DMS153 treated with DMSO at 0.1 percent for 48 hours (cell line): Measurements from ENCODE around the gene KLKB1.
A peak's percentile ranks its signal among the peaks of the same experiment; 100 is the strongest.

Source experiments
- DNase-seq: peaks from one replicate; lab custom pipeline; 2025; ENCODE audit not compliant: unreplicated experiment; lab: John Stamatoyannopoulos, UW

Gene KLKB1

GRCh38 chr4:186227221-186227620, at the start of gene KLKB1:
TSS of gene KLKB1 (plus strand) at chr4:186227507. CDS start at chr4:186228196, 689 bp downstream.
- DNase-seq: peak; percentile 48

GRCh38 chr4:186188107-186188506, 39.2 kb upstream of the KLKB1 start:
- DNase-seq: no peak

GRCh38 chr4:186189656-186190055, 37.7 kb upstream of the KLKB1 start:
- no peak for DNase-seq

- no peak for DNase-seq
These were observed 36.6 kb upstream of the KLKB1 start for GRCh38 chr4:186190581-186191199.

GRCh38 chr4:186191200-186192065, 35.9 kb upstream of the KLKB1 start, which contains the start of gene CYP4V2:
TSS of gene CYP4V2 (plus strand) at chr4:186191567. CDS start at chr4:186191824, 257 bp downstream.
- DNase-seq: peak; percentile 75

GRCh38 chr4:186192066-186192612, 35.2 kb upstream of the KLKB1 start:
- peak; percentile 21 for DNase-seq

- no peak for DNase-seq
These were observed 33.5 kb upstream of the KLKB1 start for GRCh38 chr4:186193851-186194250.

GRCh38 chr4:186196063-186196462, 31.2 kb upstream of the KLKB1 start:
- no peak for DNase-seq

- DNase-seq: no peak
These were observed 26.8 kb upstream of the KLKB1 start for GRCh38 chr4:186200516-186200915.

- DNase-seq: no peak
These were observed 26.3 kb upstream of the KLKB1 start for GRCh38 chr4:186201010-186201409.

GRCh38 chr4:186201535-186202230, 25.6 kb upstream of the KLKB1 start:
- peak; percentile 64 for DNase-seq

GRCh38 chr4:186202490-186203140, 24.7 kb upstream of the KLKB1 start:
- no peak for DNase-seq

- DNase-seq: no peak
These were observed 23.9 kb upstream of the KLKB1 start for GRCh38 chr4:186203406-186203805.

GRCh38 chr4:186204103-186204559, 23.2 kb upstream of the KLKB1 start:
- DNase-seq: peak; percentile 62

GRCh38 chr4:186204686-186205085, 22.6 kb upstream of the KLKB1 start:
- no peak for DNase-seq

- no peak for DNase-seq
These were observed 22.2 kb upstream of the KLKB1 start for GRCh38 chr4:186205156-186205555.

- no peak for DNase-seq
These were observed 10.8 kb upstream of the KLKB1 start for GRCh38 chr4:186216465-186217024.

- no peak for DNase-seq
These were observed 9.5 kb upstream of the KLKB1 start for GRCh38 chr4:186217733-186218293.

GRCh38 chr4:186221624-186222023, 5.7 kb upstream of the KLKB1 start:
- DNase-seq: no peak

GRCh38 chr4:186225848-186226247, 1.5 kb upstream of the KLKB1 start:
- no peak for DNase-seq
